Fibroblast of lung (primary cell): ENCODE results near the gene HIVEP1.

ENCODE experiments used
- EZH2 ChIP-seq: IDR thresholded peaks from 2 replicates; pipeline ENCODE4 v1.5.1; 2012; ENCODE audit warnings: low read length, control low read depth, mild to moderate bottlenecking; ENCODE audit errors: missing control alignments
- TF ChIP-seq, protein P1 (sequence below), 2 donors: IDR thresholded peaks in 1 of 2; conservative IDR thresholded peaks in 1 of 2; 1 replicate in 1 of 2; 2 replicates in 1 of 2; pipeline ENCODE4 v1.5.1; 2011 to 2012; ENCODE audit warnings: low read length in 2 of 2, control low read depth in 1 of 2, inconsistent platforms in 1 of 2, low read depth in 1 of 2, mild to moderate bottlenecking in 1 of 2

DNA sequence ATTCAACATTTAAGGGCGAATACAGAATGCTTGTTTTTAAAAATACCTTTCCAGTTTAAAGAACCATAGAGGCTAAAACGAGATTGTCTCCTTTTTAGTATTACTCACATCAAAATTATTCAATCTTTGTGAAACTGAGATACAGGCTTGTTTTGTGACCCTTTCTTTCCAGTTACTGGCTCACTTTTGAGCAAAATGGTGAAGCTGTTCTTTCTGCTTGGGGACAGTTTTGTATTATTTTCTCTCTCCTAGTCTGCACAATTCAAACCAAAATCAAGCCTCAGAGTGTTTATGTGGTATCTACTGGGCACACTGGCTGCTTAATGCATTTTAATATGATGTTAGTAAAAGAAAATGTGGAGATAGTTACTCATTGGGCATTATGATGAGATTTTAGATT lies 36.5 kb downstream of the HIVEP1 start:
- TF ChIP-seq EZH2: no peak
- TF ChIP-seq, protein P1, sequence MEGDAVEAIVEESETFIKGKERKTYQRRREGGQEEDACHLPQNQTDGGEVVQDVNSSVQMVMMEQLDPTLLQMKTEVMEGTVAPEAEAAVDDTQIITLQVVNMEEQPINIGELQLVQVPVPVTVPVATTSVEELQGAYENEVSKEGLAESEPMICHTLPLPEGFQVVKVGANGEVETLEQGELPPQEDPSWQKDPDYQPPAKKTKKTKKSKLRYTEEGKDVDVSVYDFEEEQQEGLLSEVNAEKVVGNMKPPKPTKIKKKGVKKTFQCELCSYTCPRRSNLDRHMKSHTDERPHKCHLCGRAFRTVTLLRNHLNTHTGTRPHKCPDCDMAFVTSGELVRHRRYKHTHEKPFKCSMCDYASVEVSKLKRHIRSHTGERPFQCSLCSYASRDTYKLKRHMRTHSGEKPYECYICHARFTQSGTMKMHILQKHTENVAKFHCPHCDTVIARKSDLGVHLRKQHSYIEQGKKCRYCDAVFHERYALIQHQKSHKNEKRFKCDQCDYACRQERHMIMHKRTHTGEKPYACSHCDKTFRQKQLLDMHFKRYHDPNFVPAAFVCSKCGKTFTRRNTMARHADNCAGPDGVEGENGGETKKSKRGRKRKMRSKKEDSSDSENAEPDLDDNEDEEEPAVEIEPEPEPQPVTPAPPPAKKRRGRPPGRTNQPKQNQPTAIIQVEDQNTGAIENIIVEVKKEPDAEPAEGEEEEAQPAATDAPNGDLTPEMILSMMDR (conservative IDR thresholded peaks at IDR 0.05 in 1 of 2, IDR thresholded peaks at IDR 0.05 in 1 of 2; ENCODE audit: low read depth in 1 of 2, low read length in 2 of 2): no peak
